SK-N-SH (cell line): ENCODE data around the gene SCNN1A.

Source experiments
- CTCF ChIP-seq: fragments of 200-600 bp; sonication (generic); IDR thresholded peaks from 2 replicates; pipeline ENCODE4 v1.6.1; 2017; ENCODE audit warnings: antibody characterized with exemption, mild to moderate bottlenecking, moderate library complexity
- EZH2phosphoT487 ChIP-seq: fragments of 200-600 bp; sonication (generic); IDR thresholded peaks from 2 replicates; pipeline ENCODE4 v1.6.1; 2017; ENCODE audit warnings: low read depth, mixed run types, mild to moderate bottlenecking, antibody characterized with exemption, moderate library complexity, borderline replicate concordance
- FOXJ3 ChIP-seq: sonication (generic); formaldehyde crosslinking; IDR thresholded peaks from 2 replicates; pipeline ENCODE4 v1.5.1; 2020; ENCODE audit warnings: mild to moderate bottlenecking, missing genetic modification reagents
- JUND ChIP-seq: IDR thresholded peaks from 2 replicates; pipeline ENCODE4 v1.4.0; 2012
- MXI1 ChIP-seq: IDR thresholded peaks from 2 replicates; pipeline ENCODE4 v1.6.1; 2012; ENCODE audit warnings: mild to moderate bottlenecking, low read depth, low read length, improper control_type of control experiment
- POLR2AphosphoS5 ChIP-seq: IDR thresholded peaks from 2 replicates; pipeline ENCODE4 v1.6.1; 2012; ENCODE audit warnings: low read depth, low read length
- RAD21 ChIP-seq: IDR thresholded peaks from 2 replicates; pipeline ENCODE4 v1.6.1; 2012; ENCODE audit warnings: mild to moderate bottlenecking, low read length
- SMC3 ChIP-seq: IDR thresholded peaks from 2 replicates; pipeline ENCODE4 v1.6.1; 2012; ENCODE audit warnings: low read depth, low read length, improper control_type of control experiment
- TAF1 ChIP-seq: IDR thresholded peaks from 2 replicates; pipeline ENCODE4 v1.6.1; 2012; ENCODE audit warnings: low read depth, mild to moderate bottlenecking, low read length, moderate library complexity, borderline replicate concordance
- TF ChIP-seq, protein P1 (sequence below): IDR thresholded peaks from 2 replicates; pipeline ENCODE4 v1.6.1; 2012; ENCODE audit warnings: mild to moderate bottlenecking, low read depth, low read length, moderate library complexity

GRCh38 chr12:6416596-6416995, 41.2 kb upstream of the SCNN1A start:
- TF ChIP-seq POLR2AphosphoS5 = no peak
- no peak for TF ChIP-seq CTCF
- TF ChIP-seq EZH2phosphoT487 = no peak
- TF ChIP-seq JUND = no peak
- no peak for TF ChIP-seq FOXJ3
- TF ChIP-seq RAD21 = no peak
- TF ChIP-seq, protein P1, sequence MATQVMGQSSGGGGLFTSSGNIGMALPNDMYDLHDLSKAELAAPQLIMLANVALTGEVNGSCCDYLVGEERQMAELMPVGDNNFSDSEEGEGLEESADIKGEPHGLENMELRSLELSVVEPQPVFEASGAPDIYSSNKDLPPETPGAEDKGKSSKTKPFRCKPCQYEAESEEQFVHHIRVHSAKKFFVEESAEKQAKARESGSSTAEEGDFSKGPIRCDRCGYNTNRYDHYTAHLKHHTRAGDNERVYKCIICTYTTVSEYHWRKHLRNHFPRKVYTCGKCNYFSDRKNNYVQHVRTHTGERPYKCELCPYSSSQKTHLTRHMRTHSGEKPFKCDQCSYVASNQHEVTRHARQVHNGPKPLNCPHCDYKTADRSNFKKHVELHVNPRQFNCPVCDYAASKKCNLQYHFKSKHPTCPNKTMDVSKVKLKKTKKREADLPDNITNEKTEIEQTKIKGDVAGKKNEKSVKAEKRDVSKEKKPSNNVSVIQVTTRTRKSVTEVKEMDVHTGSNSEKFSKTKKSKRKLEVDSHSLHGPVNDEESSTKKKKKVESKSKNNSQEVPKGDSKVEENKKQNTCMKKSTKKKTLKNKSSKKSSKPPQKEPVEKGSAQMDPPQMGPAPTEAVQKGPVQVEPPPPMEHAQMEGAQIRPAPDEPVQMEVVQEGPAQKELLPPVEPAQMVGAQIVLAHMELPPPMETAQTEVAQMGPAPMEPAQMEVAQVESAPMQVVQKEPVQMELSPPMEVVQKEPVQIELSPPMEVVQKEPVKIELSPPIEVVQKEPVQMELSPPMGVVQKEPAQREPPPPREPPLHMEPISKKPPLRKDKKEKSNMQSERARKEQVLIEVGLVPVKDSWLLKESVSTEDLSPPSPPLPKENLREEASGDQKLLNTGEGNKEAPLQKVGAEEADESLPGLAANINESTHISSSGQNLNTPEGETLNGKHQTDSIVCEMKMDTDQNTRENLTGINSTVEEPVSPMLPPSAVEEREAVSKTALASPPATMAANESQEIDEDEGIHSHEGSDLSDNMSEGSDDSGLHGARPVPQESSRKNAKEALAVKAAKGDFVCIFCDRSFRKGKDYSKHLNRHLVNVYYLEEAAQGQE = no peak
- no peak for TF ChIP-seq MXI1
- TF ChIP-seq SMC3 = no peak
- TF ChIP-seq TAF1 = no peak
